IMR-90 (cell line): ENCODE measurements around the gene ADAM15. TPM values are rescaled to one million over a fixed set of nuclear protein-coding genes. Genes with fewer than 3 reads are reported as not detected.

Source experiments
- ATAC-seq: fragments of 200-7000 bp; cut with Tn5 transposase; 2 replicates; pipeline ENCODE4 v1.9.1; 2020; ENCODE audit warnings: low read depth, mild to moderate bottlenecking, moderate library complexity
- BruUV-seq: library from RNA; stranded (reverse); fragments of 400-500 nt; replicated peaks from 2 replicates; lab custom pipeline; 2021; lab: Mats Ljungman, UMichigan
- CTCF ChIA-PET: fragments of 300-600 bp; formaldehyde crosslinking; extraction: SDS; loops from one replicate; lab custom pipeline; 2021; ENCODE audit warnings: antibody characterized with exemption; lab: Yijun Ruan, JAX
- POLR2A ChIA-PET: fragments of 300-600 bp; sonication (Branson Sonifier 250); formaldehyde crosslinking; loops from one replicate; lab custom pipeline; 2022; ENCODE audit warnings: antibody characterized with exemption; ENCODE audit not compliant: unreplicated experiment; lab: Charles Lee
- DNase-seq: peaks from one replicate; pipeline ENCODE4 v3.0.0; 2013
- H2AFZ ChIP-seq: replicated peaks from 2 replicates; pipeline ENCODE3; 2013; ENCODE audit warnings: low read length, mild to moderate bottlenecking; ENCODE audit not compliant: poor library complexity
- H2AK5ac ChIP-seq: 2 replicates; pipeline ENCODE4 v1.6.1; 2013; ENCODE audit warnings: low read depth, low read length, inconsistent platforms
- H2AK9ac ChIP-seq: replicated peaks from 2 replicates; pipeline ENCODE3; 2013; ENCODE audit warnings: mild to moderate bottlenecking, low read depth, low read length, moderate library complexity; ENCODE audit not compliant: poor library complexity
- H2BK120ac ChIP-seq: 2 replicates; pipeline ENCODE4 v1.6.1; 2013; ENCODE audit warnings: low read depth, low read length, inconsistent platforms
- H2BK15ac ChIP-seq: 3 replicates; pipeline ENCODE4 v1.6.1; 2013; ENCODE audit warnings: low read depth, low read length, inconsistent platforms
- H2BK20ac ChIP-seq: 2 replicates; pipeline ENCODE4 v1.6.1; 2013; ENCODE audit warnings: low read depth, mild to moderate bottlenecking, inconsistent platforms, low read length, moderate library complexity
- H2BK5ac ChIP-seq: 2 replicates; pipeline ENCODE4 v1.6.1; 2013; ENCODE audit warnings: mild to moderate bottlenecking, low read depth, low read length, inconsistent platforms; ENCODE audit not compliant: poor library complexity, severe bottlenecking
- H3K14ac ChIP-seq: replicated peaks from 2 replicates; pipeline ENCODE4 v1.6.1; 2013; ENCODE audit warnings: low read depth, low read length, inconsistent platforms
- H3K18ac ChIP-seq: 2 replicates; pipeline ENCODE4 v1.6.1; 2013; ENCODE audit warnings: low read depth, low read length, control low read depth
- H3K23ac ChIP-seq: 2 replicates; pipeline ENCODE4 v1.6.1; 2013; ENCODE audit warnings: low read depth, low read length, inconsistent platforms
- H3K27ac ChIP-seq: 2 replicates; pipeline ENCODE4 v1.5.1; 2013; ENCODE audit warnings: mild to moderate bottlenecking, control low read depth, low read length; ENCODE audit not compliant: insufficient read depth
- H3K27me3 ChIP-seq: 2 replicates; pipeline ENCODE4 v1.6.1; 2013; ENCODE audit warnings: low read length; ENCODE audit not compliant: control insufficient read depth, insufficient read depth
- H3K36me3 ChIP-seq: 2 replicates; pipeline ENCODE4 v1.6.1; 2013; ENCODE audit warnings: low read length, mixed read lengths; ENCODE audit not compliant: control insufficient read depth, insufficient read depth
- H3K4ac ChIP-seq: 2 replicates; pipeline ENCODE4 v1.6.1; 2013; ENCODE audit warnings: low read depth, low read length, inconsistent platforms
- H3K4me1 ChIP-seq: 2 replicates; pipeline ENCODE4 v1.6.1; 2013; ENCODE audit warnings: low read length, mixed read lengths; ENCODE audit not compliant: control insufficient read depth, insufficient read depth
- H3K4me2 ChIP-seq: 2 replicates; pipeline ENCODE4 v1.6.1; 2013; ENCODE audit warnings: low read depth, mild to moderate bottlenecking, control low read depth, low read length, moderate library complexity
- H3K4me3 ChIP-seq: 2 replicates; pipeline ENCODE4 v1.5.1; 2013; ENCODE audit warnings: low read depth, mild to moderate bottlenecking, control low read depth, low read length, moderate library complexity; ENCODE audit not compliant: insufficient read depth
- H3K56ac ChIP-seq: 2 replicates; pipeline ENCODE4 v1.6.1; 2013; ENCODE audit warnings: low read length, inconsistent platforms; ENCODE audit not compliant: insufficient read depth; ENCODE audit errors: extremely low read depth
- H3K79me1 ChIP-seq, 2 experiments: 2 replicates each; pipeline ENCODE4 v1.6.1; 2013; ENCODE audit warnings: low read length in 2 of 2, inconsistent platforms in 1 of 2, low read depth in 1 of 2
- H3K9ac ChIP-seq: 2 replicates; pipeline ENCODE4 v1.6.1; 2013; ENCODE audit warnings: low read depth, low read length, control low read depth
- H3K9me1 ChIP-seq: 2 replicates; pipeline ENCODE4 v1.6.1; 2013; ENCODE audit warnings: low read length, inconsistent platforms; ENCODE audit not compliant: insufficient read depth
- H3K9me3 ChIP-seq: 2 replicates; pipeline ENCODE4 v1.6.1; 2013; ENCODE audit warnings: low read length; ENCODE audit not compliant: control insufficient read depth, insufficient read depth
- H4K20me1 ChIP-seq: 2 replicates; pipeline ENCODE4 v1.6.1; 2013; ENCODE audit warnings: low read length, inconsistent platforms; ENCODE audit not compliant: insufficient read depth
- H4K5ac ChIP-seq: 2 replicates; pipeline ENCODE4 v1.6.1; 2013; ENCODE audit warnings: mild to moderate bottlenecking, low read depth, low read length, control low read depth
- H4K8ac ChIP-seq, 2 experiments: 2 replicates each; pipeline ENCODE4 v1.6.1; 2013; ENCODE audit warnings: low read depth in 2 of 2, low read length in 2 of 2, control low read depth in 1 of 2, inconsistent platforms in 1 of 2
- H4K91ac ChIP-seq: 2 replicates; pipeline ENCODE4 v1.6.1; 2013; ENCODE audit warnings: low read depth, low read length, inconsistent platforms; ENCODE audit not compliant: insufficient read depth
- CEBPB ChIP-seq: IDR thresholded peaks from 2 replicates; pipeline ENCODE4 v1.6.1; 2012; ENCODE audit warnings: low read depth, low read length, improper control_type of control experiment
- RFX5 ChIP-seq: IDR thresholded peaks from 2 replicates; pipeline ENCODE4 v1.8.0; 2012; ENCODE audit warnings: low read depth, mild to moderate bottlenecking, low read length, moderate library complexity
- USF2 ChIP-seq: fragments of 150-350 bp; IDR thresholded peaks from 2 replicates; pipeline ENCODE4 v1.6.1; 2017; ENCODE audit warnings: mild to moderate bottlenecking, antibody characterized with exemption, low read length, low read depth
- WGBS, 2 experiments: methylation state at CpG; one replicate each; pipeline versions ENCODE4 v1.1.5 to v1.1.7; 2013; ENCODE audit warnings: missing lambda C conversion rate in 2 of 2; ENCODE audit not compliant: insufficient read length in 1 of 2; ENCODE audit errors: extremely low coverage in 2 of 2; 5-methylcytosine and 5-hydroxymethylcytosine counted together
- dilution Hi-C: fragments of 300-500 bp; cut with HindIII; formaldehyde crosslinking; loops from one replicate; pipeline ENCODE4 v1.14.3; 2018; ENCODE audit warnings: low sequenced_read_pairs; ENCODE audit not compliant: unreplicated experiment
- in situ Hi-C: fragments of 300-500 bp; cut with MboI; formaldehyde crosslinking; loops from 3 replicates; pipeline ENCODE4 v1.14.3; 2019; ENCODE audit warnings: low sequenced_read_pairs, inconsistent platforms, mixed read lengths
- intact Hi-C: fragments of 100-400 bp; cut with micrococcal nuclease; formaldehyde crosslinking; loops from 2 replicates; pipeline ENCODE4 v1.10.0; 2022
- polyA plus RNA-seq, 3 experiments: library from polyadenylated mRNA; depleted of rRNA; stranded (reverse); fragments of >200 nt; gene quantifications; 2 replicates each; pipeline ENCODE4 v1.2.3, GENCODE V29; 2012; ENCODE audit warnings: low replicate concordance in 1 of 3
- total RNA-seq: library from RNA; depleted of rRNA; stranded (reverse); fragments of >200 nt; gene quantifications from 2 replicates; pipeline ENCODE4 v1.2.3, GENCODE V29; 2012

Gene ADAM15
- total and polyA plus RNA-seq, 2 of the 4 experiments (the other 2 are of a cell fraction) = 25.6 to 52.4 TPM

GRCh38 chr1:155094622-155094948 lies 43.5 kb downstream of the ADAM15 start:
- no peak overlapping the region for H2AFZ ChIP-seq
- no peak overlapping the region for H3K18ac ChIP-seq
- WGBS, 2 experiments = 63% methylated on average over 2 of the region's 2 CpGs; no CpG with 5 or more reads in 1 of the 2 experiments
- no TSS peak for BruUV-seq
- H3K36me3 ChIP-seq = no peaks in the 10 kb centered on the region
- ATAC-seq (no peak), DNase-seq (no peak)
- H2AK9ac ChIP-seq = no peak overlapping the region
- CTCF ChIA-PET = no interaction called here
- no peaks in the 10 kb centered on the region for H3K79me1 ChIP-seq
- no peak overlapping the region for H2BK5ac ChIP-seq
- H3K27ac ChIP-seq = no peak overlapping the region
- H3K9me3 ChIP-seq = peaks cover 2% of the 10 kb centered on the region
- H3K4me1 ChIP-seq = peaks cover 4% of the 10 kb centered on the region; the same call in 1 of the 2 replicates
- no peak overlapping the region for H3K56ac ChIP-seq
- H3K4ac ChIP-seq = no peak overlapping the region
- H3K4me3 ChIP-seq = no peak overlapping the region
- dilution Hi-C loops = no loop called here
- H3K14ac ChIP-seq = no peak overlapping the region
- H3K9ac ChIP-seq = no peak overlapping the region
- intact Hi-C loops = loop anchor here (5.0 kb wide), 1 partner anchor 33 kb away; the partner anchor contains the start of gene EFNA1
- H4K8ac ChIP-seq = no peak overlapping the region
- POLR2A ChIA-PET = no interaction called here
- no peak overlapping the region for H2BK20ac ChIP-seq
- H2BK120ac ChIP-seq = no peak overlapping the region
- no peak overlapping the region for H2AK5ac ChIP-seq
- in situ Hi-C loops = loop anchor here (5.0 kb wide), 1 partner anchor 73 kb away; no protein-coding TSS in a partner anchor
- H2BK15ac ChIP-seq = no peak overlapping the region
- H4K20me1 ChIP-seq = no peaks in the 10 kb centered on the region
- no peak overlapping the region for H4K91ac ChIP-seq
- H3K4me2 ChIP-seq = no peak overlapping the region
- no peak overlapping the region for H3K23ac ChIP-seq
- H3K9me1 ChIP-seq = peaks cover 3% of the 10 kb centered on the region; the same call in 1 of the 2 replicates
- TF ChIP-seq CEBPB (peak; percentile 25; the same call in 1 of the 2 replicates), USF2 (no peak), RFX5 (no peak)
- H3K27me3 ChIP-seq = peaks cover 20% of the 10 kb centered on the region
- H4K5ac ChIP-seq = no peak overlapping the region
